GDM1 (cell line): ENCODE data around the gene SEMA4C.

Source experiments
- DNase-seq: peaks from one replicate; lab custom pipeline; 2025; lab: John Stamatoyannopoulos, UW

Gene SEMA4C

GRCh38 chr2:96881349-96882195, 11.7 kb upstream of the SEMA4C start:
- no peak for DNase-seq

DNA sequence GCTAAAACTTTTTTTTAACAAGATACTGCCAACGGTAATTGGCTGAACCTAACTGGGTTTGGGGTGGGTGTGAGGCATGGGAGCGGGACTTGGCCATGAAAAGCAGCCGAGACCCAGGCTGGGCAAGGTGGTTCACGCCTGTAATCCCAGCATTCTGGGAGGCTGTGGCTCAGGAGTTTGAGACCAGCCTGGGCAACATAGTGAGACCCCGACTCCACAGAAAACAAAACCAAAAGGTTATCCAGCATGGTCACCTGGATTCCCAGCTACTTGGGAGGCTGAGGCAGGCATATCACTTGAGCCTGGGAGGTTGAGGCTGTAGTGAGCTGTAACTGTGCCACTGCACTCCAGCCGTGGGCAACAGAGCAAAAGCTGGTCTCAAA, 11.0 kb upstream of the SEMA4C start:
- no peak for DNase-seq

- DNase-seq: no peak
These were observed 9.7 kb upstream of the SEMA4C start for GRCh38 chr2:96879545-96880040.

- no peak for DNase-seq
These were observed 9.1 kb upstream of the SEMA4C start for GRCh38 chr2:96878796-96879544.

- DNase-seq: no peak
These were observed 8.3 kb upstream of the SEMA4C start for GRCh38 chr2:96878171-96878570.

GRCh38 chr2:96877631-96878092, 7.8 kb upstream of the SEMA4C start:
- no peak for DNase-seq

- no peak for DNase-seq
These were observed 7.2 kb upstream of the SEMA4C start for GRCh38 chr2:96877042-96877451.

GRCh38 chr2:96876269-96877041, 6.6 kb upstream of the SEMA4C start:
- DNase-seq: no peak

DNA sequence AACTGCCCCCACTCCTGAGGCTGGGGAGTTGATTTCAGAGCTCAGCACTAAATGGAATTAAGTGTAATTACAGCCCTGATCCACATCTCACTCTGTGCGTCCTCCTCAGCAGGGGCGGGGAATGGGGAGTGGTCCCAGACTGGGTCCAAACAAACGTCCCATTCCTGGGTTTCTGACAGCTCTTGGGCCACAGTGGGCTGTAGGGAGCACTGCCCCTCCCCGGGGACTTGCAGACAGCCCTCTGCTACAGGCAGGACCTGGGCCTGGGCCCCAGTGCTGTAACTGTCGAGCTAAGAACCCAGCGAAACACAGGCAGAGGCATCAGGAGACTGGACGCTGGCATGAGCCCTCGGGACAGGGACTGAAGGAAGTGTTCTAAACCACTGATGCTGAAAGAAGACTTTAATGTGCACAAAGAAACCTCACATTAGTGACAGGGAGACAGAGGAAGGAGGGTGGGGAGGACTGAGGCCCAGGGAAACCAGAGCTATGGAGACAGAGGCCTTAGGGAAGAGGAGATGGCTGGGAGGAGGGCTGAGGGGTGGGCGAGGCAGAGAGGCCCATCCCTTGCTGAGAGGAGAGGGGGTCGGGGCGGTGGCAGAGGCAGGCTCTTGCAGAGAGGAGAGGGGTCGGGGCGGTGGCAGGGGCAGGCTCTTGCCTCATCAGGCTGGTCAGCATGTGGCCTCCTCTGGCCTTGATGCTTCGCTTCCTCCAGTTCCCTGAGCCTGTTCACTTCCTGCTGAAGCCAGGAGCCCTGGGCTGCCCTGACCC, 5.8 kb upstream of the SEMA4C start:
- DNase-seq: no peak

DNA sequence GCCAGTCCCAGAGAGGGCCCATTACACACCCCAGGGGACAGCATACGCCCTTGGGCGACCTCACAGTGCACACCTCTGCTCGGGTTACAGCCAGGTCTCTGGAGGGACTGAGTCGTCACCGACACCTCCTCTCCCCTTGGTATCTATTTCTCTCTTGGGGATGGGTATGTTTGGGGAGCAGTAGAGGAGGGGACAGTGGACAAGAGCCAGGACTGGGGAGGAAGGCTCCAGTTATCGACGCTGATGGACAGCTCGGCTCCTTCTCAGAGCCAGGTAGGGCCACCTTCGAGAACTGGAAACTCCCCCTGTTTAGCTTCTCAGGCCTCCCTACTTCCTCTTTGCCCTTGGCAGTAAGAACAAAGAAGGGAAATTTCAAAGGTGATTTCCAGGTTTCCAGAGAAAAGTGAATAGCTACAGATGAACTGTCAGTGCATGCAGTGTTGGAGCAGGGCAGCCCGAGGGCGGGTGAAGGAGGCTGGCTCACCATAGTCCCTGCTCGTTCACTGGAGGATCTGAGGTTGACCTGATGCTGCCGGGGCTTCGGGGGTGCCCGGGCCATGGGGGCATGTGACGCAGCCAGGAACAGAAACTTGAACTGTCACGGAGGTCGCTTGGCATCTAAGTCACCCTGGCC, 4.4 kb upstream of the SEMA4C start:
- no peak for DNase-seq

- no peak for DNase-seq
These were observed 3.8 kb upstream of the SEMA4C start for GRCh38 chr2:96873651-96874096.

- DNase-seq: no peak
These were observed 2.9 kb upstream of the SEMA4C start for GRCh38 chr2:96872591-96873349.

GRCh38 chr2:96870626-96871255, 861 bp upstream of the SEMA4C start:
- no peak for DNase-seq

- DNase-seq: no peak
These were observed 529 bp downstream of the SEMA4C start for GRCh38 chr2:96869281-96869821.

DNA sequence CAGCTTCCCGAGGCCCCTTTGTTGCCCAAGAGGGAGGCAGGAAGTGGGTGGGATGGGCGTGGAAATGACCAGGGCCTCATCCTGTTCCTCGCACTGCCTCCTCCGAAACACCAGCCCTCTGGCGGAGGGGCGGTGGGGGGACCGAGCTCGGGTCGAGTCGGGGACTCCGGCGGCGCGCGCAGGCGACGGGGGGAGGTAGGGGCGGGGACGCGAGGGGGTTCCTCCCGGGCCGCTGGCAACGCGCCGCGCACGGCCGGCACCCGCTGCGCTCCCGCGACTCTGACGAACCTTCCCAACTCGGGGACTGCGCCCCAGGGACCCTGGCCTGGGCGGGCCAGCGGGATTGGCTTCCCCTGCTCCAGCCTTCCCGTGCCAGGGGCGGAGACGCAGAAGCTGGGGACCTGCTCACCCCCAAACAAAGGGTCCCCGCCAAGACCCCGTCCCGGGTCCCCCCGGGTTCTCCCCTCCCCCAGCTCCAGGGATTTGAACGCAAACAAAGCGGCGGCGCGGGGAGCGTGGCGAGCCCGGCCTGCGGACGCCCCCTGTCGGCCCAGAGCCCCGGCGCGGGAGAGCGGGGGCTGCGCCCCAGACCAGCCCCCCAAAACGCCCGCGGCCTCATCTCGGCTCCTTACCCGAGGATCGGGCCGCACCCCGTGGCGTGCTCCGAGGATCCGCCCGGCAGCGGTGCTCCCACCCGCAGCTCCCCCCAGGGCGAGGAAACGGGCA, 1.2 kb downstream of the SEMA4C start:
- peak; percentile 77 for DNase-seq

- no peak for DNase-seq
These were observed 1.9 kb downstream of the SEMA4C start for GRCh38 chr2:96867756-96868554.

- DNase-seq: no peak
These were observed 2.7 kb downstream of the SEMA4C start for GRCh38 chr2:96866986-96867755.
